DOHH2 (cell line): ENCODE data around the gene QRICH2.
"Not testable (repeated sequence)": the region's sequence is repeated elsewhere in the genome, so short reads cannot be mapped to it uniquely, and the experiment has no call there.

Source experiments
- CTCF ChIP-seq: fragments of 200-600 bp; sonication (generic); IDR thresholded peaks from one replicate; pipeline ENCODE4 v1.5.1; 2014; ENCODE audit warnings: antibody characterized with exemption, mild to moderate bottlenecking, low read depth, low read length; ENCODE audit not compliant: poor library complexity, severe bottlenecking
- EZH2phosphoT487 ChIP-seq: fragments of 200-600 bp; sonication (generic); IDR thresholded peaks from 2 replicates; pipeline ENCODE4 v1.6.1; 2017; ENCODE audit warnings: borderline replicate concordance, mild to moderate bottlenecking, antibody characterized with exemption, low read length, moderate library complexity, mixed read lengths

- TF ChIP-seq CTCF, EZH2phosphoT487: not testable (repeated sequence)
Measured at GRCh38 chr17:76305135-76305454, 3.0 kb downstream of the QRICH2 start.
